MCF 10A (cell line): ENCODE results near the gene EFHC2. TPM values are rescaled to one million over a fixed set of nuclear protein-coding genes. Genes with fewer than 3 reads are reported as not detected.

Experiments used
- BruUV-seq: library from RNA; stranded (reverse); fragments of 400-500 nt; replicated peaks from 2 replicates; lab custom pipeline; 2021; lab: Mats Ljungman, UMichigan
- CTCF ChIA-PET: fragments of 300-600 bp; sonication (Branson Sonifier 250); formaldehyde crosslinking; extraction: SDS; loops from one replicate; lab custom pipeline; 2021; ENCODE audit warnings: antibody characterized with exemption, inconsistent platforms; lab: Yijun Ruan, JAX
- POLR2A ChIA-PET: fragments of 300-600, 350-650 bp; sonication (Branson Sonifier 250); formaldehyde crosslinking; extraction: SDS; loops from one replicate; lab custom pipeline; 2020; ENCODE audit warnings: antibody characterized with exemption, inconsistent platforms; lab: Yijun Ruan, JAX
- DNase-seq: peaks from one replicate; pipeline ENCODE4 v3.0.0-alpha.2; 2018; ENCODE audit not compliant: unreplicated experiment
- H3K27ac Mint-ChIP-seq: one replicate; pipeline ENCODE4 v1.8.0; 2022; ENCODE audit warnings: mild to moderate bottlenecking, low read depth, mixed read lengths; ENCODE audit not compliant: unreplicated experiment
- H3K27me3 Mint-ChIP-seq: one replicate; pipeline ENCODE4 v1.8.0; 2022; ENCODE audit warnings: mixed read lengths; ENCODE audit not compliant: insufficient read depth, unreplicated experiment
- H3K36me3 Mint-ChIP-seq: one replicate; pipeline ENCODE4 v1.8.0; 2022; ENCODE audit warnings: mild to moderate bottlenecking, moderate library complexity, mixed read lengths; ENCODE audit not compliant: insufficient read depth, unreplicated experiment
- H3K4me1 Mint-ChIP-seq: one replicate; pipeline ENCODE4 v1.8.0; 2022; ENCODE audit warnings: mixed read lengths; ENCODE audit not compliant: insufficient read depth, unreplicated experiment
- H3K4me3 Mint-ChIP-seq: one replicate; pipeline ENCODE4 v1.8.0; 2022; ENCODE audit warnings: mild to moderate bottlenecking, moderate library complexity, mixed read lengths; ENCODE audit not compliant: unreplicated experiment
- H3K9me3 Mint-ChIP-seq: one replicate; pipeline ENCODE4 v1.8.0; 2022; ENCODE audit warnings: mixed read lengths; ENCODE audit not compliant: unreplicated experiment
- intact Hi-C: fragments of 100-400 bp; cut with micrococcal nuclease; formaldehyde crosslinking; loops from 2 replicates; pipeline ENCODE4 v1.14.1; 2022
- total RNA-seq: library from RNA; stranded (reverse); gene quantifications from 2 replicates; pipeline ENCODE4 v1.2.3, GENCODE V29; 2022
- TF ChIP-seq, protein P1 (sequence below): fragments of 200-600 bp; IDR thresholded peaks from one replicate; pipeline ENCODE4 v1.8.0; 2022; ENCODE audit warnings: antibody characterized with exemption, mild to moderate bottlenecking; ENCODE audit not compliant: unreplicated experiment

EFHC2 gene
- total RNA-seq, 1 experiment from 2014 or later: not detected

DNA sequence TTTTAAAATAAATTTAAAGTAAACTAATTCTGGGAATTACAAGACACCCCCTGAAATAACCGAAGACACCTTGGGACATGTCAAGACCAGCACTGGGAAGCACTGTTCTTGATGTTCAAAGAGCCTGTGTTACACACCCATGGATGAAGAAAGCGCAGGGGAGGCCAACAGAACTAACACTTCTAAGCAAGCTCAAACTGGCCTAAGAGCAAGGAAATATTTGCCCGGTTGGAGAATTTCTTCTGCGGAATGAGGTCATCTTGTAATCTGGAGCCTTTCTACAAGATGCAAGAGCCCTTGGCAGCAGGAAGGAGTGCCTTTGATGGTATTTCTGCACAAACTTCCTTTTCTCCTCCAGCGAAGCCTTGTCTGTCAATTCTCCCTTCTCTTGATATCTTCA, 9.3 kb upstream of the EFHC2 start:
- CTCF ChIA-PET: interaction anchor here (0.6 kb wide), 1 partner anchor 792 kb away, joined by 3 read pairs; no protein-coding TSS in a partner anchor
- BruUV-seq: no TSS peak

DNA sequence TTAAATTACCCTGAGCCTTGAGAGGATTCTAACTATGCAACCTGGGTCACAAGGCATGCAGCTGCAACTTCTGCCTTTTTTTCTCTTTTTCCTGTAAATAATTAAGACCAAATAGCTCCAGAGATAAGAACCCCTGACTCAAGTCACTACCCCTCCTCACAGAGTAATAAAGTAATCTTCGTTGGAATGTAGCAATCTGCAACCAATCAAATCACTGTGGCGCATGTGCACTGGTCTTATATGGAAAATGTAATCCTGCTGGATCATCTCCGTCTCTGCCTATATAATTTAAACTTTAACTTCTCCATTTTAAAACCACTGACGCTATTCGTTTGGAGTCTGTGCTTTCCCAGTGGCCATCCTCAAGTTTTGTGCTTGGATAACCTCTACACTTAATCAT, 6.1 kb upstream of the EFHC2 start:
- Mint-ChIP-seq H3K9me3 (no peaks in the 10 kb centered on the region), H3K27me3 (peaks cover 48% of the 10 kb centered on the region), H3K4me3 (no peak overlapping the region), H3K27ac (no peak overlapping the region), H3K36me3 (peaks cover 4% of the 10 kb centered on the region), H3K4me1 (peaks cover 12% of the 10 kb centered on the region)
- CTCF ChIA-PET: no interaction called here
- intact Hi-C loops: no loop called here
- POLR2A ChIA-PET: interaction anchor here (0.7 kb wide), 1 partner anchor 19 kb away, joined by 4 read pairs; no protein-coding TSS in a partner anchor
- no peak for DNase-seq
- BruUV-seq: no TSS peak
- TF ChIP-seq, protein P1, sequence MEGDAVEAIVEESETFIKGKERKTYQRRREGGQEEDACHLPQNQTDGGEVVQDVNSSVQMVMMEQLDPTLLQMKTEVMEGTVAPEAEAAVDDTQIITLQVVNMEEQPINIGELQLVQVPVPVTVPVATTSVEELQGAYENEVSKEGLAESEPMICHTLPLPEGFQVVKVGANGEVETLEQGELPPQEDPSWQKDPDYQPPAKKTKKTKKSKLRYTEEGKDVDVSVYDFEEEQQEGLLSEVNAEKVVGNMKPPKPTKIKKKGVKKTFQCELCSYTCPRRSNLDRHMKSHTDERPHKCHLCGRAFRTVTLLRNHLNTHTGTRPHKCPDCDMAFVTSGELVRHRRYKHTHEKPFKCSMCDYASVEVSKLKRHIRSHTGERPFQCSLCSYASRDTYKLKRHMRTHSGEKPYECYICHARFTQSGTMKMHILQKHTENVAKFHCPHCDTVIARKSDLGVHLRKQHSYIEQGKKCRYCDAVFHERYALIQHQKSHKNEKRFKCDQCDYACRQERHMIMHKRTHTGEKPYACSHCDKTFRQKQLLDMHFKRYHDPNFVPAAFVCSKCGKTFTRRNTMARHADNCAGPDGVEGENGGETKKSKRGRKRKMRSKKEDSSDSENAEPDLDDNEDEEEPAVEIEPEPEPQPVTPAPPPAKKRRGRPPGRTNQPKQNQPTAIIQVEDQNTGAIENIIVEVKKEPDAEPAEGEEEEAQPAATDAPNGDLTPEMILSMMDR: no peak

More for the DNA sequence above, 9.3 kb upstream of the EFHC2 start:
- Mint-ChIP-seq H3K4me3 (no peak overlapping the region), H3K36me3 (peaks cover 4% of the 10 kb centered on the region), H3K4me1 (peaks cover 12% of the 10 kb centered on the region), H3K27me3 (peaks cover 38% of the 10 kb centered on the region), H3K27ac (peak overlapping the region; percentile 7), H3K9me3 (no peaks in the 10 kb centered on the region)
- TF ChIP-seq, protein P1: no peak
- intact Hi-C loops: no loop called here
- peak; percentile 35 for DNase-seq
- POLR2A ChIA-PET: interaction anchor here (0.6 to 1.6 kb wide), 9 partner anchors 10 to 1620 kb away, joined by 3 to 5 read pairs (median 3); partner anchors contain the start of gene KDM6A

DNA sequence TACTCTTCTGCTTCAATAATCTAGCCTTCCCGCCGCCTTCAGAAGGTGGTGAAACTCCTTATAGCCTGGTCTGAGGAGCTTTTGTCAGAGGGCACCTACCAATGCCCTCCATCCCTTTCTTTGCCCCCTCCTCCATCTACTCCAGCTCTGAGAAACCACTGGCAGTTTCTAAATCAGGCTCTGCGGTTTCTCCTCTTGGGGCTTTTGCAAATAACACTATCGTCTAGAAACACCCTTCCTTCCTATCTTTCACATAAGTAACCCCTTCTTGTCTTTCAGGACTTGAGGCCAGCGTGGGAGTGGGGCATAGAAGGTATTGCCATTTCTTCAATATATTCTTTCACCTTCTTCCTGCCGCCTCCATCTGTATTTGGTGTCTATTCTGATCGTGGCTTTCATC, 1.2 kb upstream of the EFHC2 start:
- DNase-seq: no peak
- ChIA-PET POLR2A (no interaction called here), CTCF (no interaction called here)
- TF ChIP-seq, protein P1: no peak
- Mint-ChIP-seq H3K36me3 (no peaks in the 10 kb centered on the region), H3K9me3 (no peaks in the 10 kb centered on the region), H3K27ac (no peak overlapping the region), H3K4me1 (no peaks in the 10 kb centered on the region), H3K4me3 (no peak overlapping the region), H3K27me3 (peaks cover 52% of the 10 kb centered on the region)
- intact Hi-C loops: no loop called here
- no TSS peak for BruUV-seq

DNA sequence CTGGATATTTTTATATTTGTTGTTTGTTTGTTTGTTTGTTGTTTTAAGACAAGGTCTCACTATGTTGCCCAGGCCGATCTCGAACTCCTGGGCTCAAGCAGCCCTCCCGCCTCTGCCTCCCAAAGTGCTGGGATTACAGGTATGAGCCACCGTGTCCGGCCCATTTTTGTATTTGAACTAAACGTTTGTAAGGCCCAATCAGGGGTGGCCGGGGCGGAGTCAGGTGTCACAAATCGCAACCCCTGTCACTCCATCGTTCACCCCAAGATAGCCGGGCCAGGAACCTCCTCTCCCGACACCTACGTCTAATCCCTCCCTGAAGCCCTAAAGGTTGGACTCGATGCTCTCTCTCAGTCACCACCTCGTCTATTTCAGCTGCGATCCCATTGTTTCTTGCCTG, 722 bp upstream of the EFHC2 start:
- intact Hi-C loops: no loop called here
- CTCF ChIA-PET: no interaction called here
- no peaks in the 10 kb centered on the region for H3K36me3 Mint-ChIP-seq
- H3K27me3 Mint-ChIP-seq: peaks cover 50% of the 10 kb centered on the region
- H3K27ac Mint-ChIP-seq: peak overlapping the region; percentile 28
- DNase-seq: no peak
- no peak overlapping the region for H3K4me3 Mint-ChIP-seq
- TF ChIP-seq, protein P1: no peak
- BruUV-seq: no TSS peak
- POLR2A ChIA-PET: no interaction called here
- H3K4me1 Mint-ChIP-seq: no peaks in the 10 kb centered on the region
- H3K9me3 Mint-ChIP-seq: no peaks in the 10 kb centered on the region
